ENCODE measurements around the gene SRXN1.
"Not testable (repeated sequence)": the region's sequence is repeated elsewhere in the genome, so short reads cannot be mapped to it uniquely, and the experiment has no call there.

SRXN1 gene

GRCh38 chr20:695165-695866 lies 42.3 kb upstream of the SRXN1 start:
- no peak for DNase-seq (ENCODE audit: low read depth in 1 of 2, low spot score in 1 of 2)
- Histone ChIP-seq H3K4me3 (replicated peaks; ENCODE audit: insufficient read depth, low read length) (no peak overlapping the region), H3K27ac (replicated peaks) (no peak overlapping the region), H3K27me3 (ENCODE audit: insufficient read depth, poor library complexity, severe bottlenecking) (no peaks in the 10 kb centered on the region)
- TF ChIP-seq, protein P1, sequence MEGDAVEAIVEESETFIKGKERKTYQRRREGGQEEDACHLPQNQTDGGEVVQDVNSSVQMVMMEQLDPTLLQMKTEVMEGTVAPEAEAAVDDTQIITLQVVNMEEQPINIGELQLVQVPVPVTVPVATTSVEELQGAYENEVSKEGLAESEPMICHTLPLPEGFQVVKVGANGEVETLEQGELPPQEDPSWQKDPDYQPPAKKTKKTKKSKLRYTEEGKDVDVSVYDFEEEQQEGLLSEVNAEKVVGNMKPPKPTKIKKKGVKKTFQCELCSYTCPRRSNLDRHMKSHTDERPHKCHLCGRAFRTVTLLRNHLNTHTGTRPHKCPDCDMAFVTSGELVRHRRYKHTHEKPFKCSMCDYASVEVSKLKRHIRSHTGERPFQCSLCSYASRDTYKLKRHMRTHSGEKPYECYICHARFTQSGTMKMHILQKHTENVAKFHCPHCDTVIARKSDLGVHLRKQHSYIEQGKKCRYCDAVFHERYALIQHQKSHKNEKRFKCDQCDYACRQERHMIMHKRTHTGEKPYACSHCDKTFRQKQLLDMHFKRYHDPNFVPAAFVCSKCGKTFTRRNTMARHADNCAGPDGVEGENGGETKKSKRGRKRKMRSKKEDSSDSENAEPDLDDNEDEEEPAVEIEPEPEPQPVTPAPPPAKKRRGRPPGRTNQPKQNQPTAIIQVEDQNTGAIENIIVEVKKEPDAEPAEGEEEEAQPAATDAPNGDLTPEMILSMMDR (IDR thresholded peaks at IDR 0.05; ENCODE audit: insufficient read depth, low read length), result no peak
- TF ChIP-seq, protein P2, sequence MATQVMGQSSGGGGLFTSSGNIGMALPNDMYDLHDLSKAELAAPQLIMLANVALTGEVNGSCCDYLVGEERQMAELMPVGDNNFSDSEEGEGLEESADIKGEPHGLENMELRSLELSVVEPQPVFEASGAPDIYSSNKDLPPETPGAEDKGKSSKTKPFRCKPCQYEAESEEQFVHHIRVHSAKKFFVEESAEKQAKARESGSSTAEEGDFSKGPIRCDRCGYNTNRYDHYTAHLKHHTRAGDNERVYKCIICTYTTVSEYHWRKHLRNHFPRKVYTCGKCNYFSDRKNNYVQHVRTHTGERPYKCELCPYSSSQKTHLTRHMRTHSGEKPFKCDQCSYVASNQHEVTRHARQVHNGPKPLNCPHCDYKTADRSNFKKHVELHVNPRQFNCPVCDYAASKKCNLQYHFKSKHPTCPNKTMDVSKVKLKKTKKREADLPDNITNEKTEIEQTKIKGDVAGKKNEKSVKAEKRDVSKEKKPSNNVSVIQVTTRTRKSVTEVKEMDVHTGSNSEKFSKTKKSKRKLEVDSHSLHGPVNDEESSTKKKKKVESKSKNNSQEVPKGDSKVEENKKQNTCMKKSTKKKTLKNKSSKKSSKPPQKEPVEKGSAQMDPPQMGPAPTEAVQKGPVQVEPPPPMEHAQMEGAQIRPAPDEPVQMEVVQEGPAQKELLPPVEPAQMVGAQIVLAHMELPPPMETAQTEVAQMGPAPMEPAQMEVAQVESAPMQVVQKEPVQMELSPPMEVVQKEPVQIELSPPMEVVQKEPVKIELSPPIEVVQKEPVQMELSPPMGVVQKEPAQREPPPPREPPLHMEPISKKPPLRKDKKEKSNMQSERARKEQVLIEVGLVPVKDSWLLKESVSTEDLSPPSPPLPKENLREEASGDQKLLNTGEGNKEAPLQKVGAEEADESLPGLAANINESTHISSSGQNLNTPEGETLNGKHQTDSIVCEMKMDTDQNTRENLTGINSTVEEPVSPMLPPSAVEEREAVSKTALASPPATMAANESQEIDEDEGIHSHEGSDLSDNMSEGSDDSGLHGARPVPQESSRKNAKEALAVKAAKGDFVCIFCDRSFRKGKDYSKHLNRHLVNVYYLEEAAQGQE (IDR thresholded peaks at IDR 0.05; ENCODE audit: insufficient replicate concordance, low read depth), result no peak
- no peak for TF ChIP-seq GABPA (IDR thresholded peaks at IDR 0.05; ENCODE audit: low read depth)
- TF ChIP-seq SPI1 (IDR thresholded peaks at IDR 0.05; ENCODE audit: borderline replicate concordance, low read depth), result no peak
- no peak for TF ChIP-seq POLR2AphosphoS5 (IDR thresholded peaks at IDR 0.05; ENCODE audit: low read depth)

DNA sequence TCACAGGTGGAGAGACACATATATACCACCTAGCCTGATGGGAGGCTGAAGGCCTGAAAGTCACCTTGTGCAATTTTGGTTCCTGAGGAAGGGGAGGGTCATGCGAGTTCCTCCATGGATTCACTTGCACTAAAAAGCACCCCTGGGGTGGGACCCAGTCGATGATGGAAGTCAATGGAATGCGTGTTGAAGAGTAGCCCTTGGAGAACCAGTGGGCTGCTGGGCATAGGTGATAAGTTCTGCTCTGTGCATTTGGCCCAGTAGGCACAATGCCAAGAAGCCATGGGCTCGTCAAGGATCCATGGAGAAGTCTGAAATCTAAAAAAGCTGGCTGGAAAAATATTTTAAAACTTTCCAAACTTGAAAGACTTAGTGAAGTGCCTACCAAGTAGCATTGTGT lies 41.5 kb upstream of the SRXN1 start:
- no peak for DNase-seq (ENCODE audit: low read depth in 1 of 2, low spot score in 1 of 2)
- Histone ChIP-seq H3K27me3 (ENCODE audit: insufficient read depth, poor library complexity, severe bottlenecking) (no peaks in the 10 kb centered on the region), H3K27ac (replicated peaks) (no peak overlapping the region), H3K4me3 (replicated peaks; ENCODE audit: insufficient read depth, low read length) (no peak overlapping the region)
- TF ChIP-seq SPI1 (IDR thresholded peaks at IDR 0.05; ENCODE audit: borderline replicate concordance, low read depth) (no peak), GABPA (IDR thresholded peaks at IDR 0.05; ENCODE audit: low read depth) (no peak), POLR2AphosphoS5 (IDR thresholded peaks at IDR 0.05; ENCODE audit: low read depth) (no peak)
- TF ChIP-seq, protein P1 (IDR thresholded peaks at IDR 0.05; ENCODE audit: insufficient read depth, low read length), result no peak
- TF ChIP-seq, protein P2 (IDR thresholded peaks at IDR 0.05; ENCODE audit: insufficient replicate concordance, low read depth), result no peak

- not testable (repeated sequence) for H3K27me3 ChIP-seq (ENCODE audit: insufficient read depth, poor library complexity, severe bottlenecking); DNase-seq (ENCODE audit: low read depth in 1 of 2, low spot score in 1 of 2)
These were observed 40.8 kb upstream of the SRXN1 start for GRCh38 chr20:693786-694185.

GRCh38 chr20:692044-692443 lies 39.0 kb upstream of the SRXN1 start:
- Histone ChIP-seq H3K27ac (replicated peaks) (no peak overlapping the region), H3K27me3 (ENCODE audit: insufficient read depth, poor library complexity, severe bottlenecking) (peaks cover 6% of the 10 kb centered on the region), H3K4me3 (replicated peaks; ENCODE audit: insufficient read depth, low read length) (no peak overlapping the region)
- DNase-seq (ENCODE audit: low read depth in 1 of 2, low spot score in 1 of 2), result no peak
- TF ChIP-seq, protein P1 (IDR thresholded peaks at IDR 0.05; ENCODE audit: insufficient read depth, low read length), result no peak
- TF ChIP-seq, protein P2 (IDR thresholded peaks at IDR 0.05; ENCODE audit: insufficient replicate concordance, low read depth), result no peak
- TF ChIP-seq POLR2AphosphoS5 (IDR thresholded peaks at IDR 0.05; ENCODE audit: low read depth) (no peak), SPI1 (IDR thresholded peaks at IDR 0.05; ENCODE audit: borderline replicate concordance, low read depth) (no peak), GABPA (IDR thresholded peaks at IDR 0.05; ENCODE audit: low read depth) (no peak)

More at GRCh38 chr20:693786-694185, 40.8 kb upstream of the SRXN1 start:
- not testable (repeated sequence) for H3K27ac ChIP-seq (replicated peaks); H3K4me3 ChIP-seq (replicated peaks; ENCODE audit: insufficient read depth, low read length)
